Measurements from ENCODE around the gene CTNND2.
"Not testable (repeated sequence)": the region's sequence is repeated elsewhere in the genome, so short reads cannot be mapped to it uniquely, and the experiment has no call there.

Gene CTNND2

DNA sequence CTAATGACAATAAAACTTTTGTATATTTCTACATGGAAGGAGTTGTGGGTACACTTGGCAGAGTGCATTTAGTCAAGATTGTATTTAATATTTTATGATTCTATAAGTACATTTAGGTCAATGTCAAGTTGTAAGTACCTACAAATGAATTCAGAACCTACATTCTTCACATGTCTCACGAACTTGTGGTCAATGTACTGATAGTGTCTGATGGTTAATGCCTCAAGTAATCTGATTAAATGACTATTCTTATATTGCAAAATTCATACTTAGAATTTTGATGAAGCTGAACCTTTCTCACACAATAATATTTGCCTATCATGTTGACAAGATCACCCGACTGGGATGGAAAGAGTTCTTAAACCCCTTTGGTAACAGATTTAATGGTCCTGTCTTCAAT, 444.5 kb downstream of the CTNND2 start:
- no peak for DNase-seq (ENCODE audit: low read depth in 3 of 3)

- DNase-seq (ENCODE audit: low read depth in 3 of 3), result no peak
Measured at GRCh38 chr5:11455505-11455904, 448.7 kb downstream of the CTNND2 start.

GRCh38 chr5:11452852-11453251, 451.4 kb downstream of the CTNND2 start:
- DNase-seq (ENCODE audit: low read depth in 3 of 3), result no peak

GRCh38 chr5:11449966-11450365, 454.3 kb downstream of the CTNND2 start:
- DNase-seq (ENCODE audit: low read depth in 3 of 3), result no peak

DNA sequence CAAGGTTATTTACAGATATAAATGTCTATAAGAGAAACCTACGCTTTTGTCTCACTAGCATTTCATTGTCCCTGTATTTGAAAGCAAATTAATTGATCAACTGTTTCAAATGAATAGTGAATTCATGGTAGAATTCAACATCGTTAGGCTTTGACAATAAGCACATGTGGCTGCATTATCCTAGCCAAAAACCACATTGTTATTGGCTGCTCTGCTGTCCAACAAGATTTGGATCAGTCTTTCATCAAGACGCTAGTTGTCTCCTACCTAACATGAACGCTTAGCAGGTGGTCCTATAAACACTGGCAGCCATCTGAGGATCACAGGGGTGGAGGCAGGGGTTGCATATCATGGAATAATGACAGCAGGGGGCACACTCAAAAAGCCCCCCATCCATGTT, 455.0 kb downstream of the CTNND2 start:
- DNase-seq (ENCODE audit: low read depth in 3 of 3), result no peak

- no peak for DNase-seq (ENCODE audit: low read depth in 3 of 3)
Measured at GRCh38 chr5:11443831-11444230, 460.4 kb downstream of the CTNND2 start.

DNA sequence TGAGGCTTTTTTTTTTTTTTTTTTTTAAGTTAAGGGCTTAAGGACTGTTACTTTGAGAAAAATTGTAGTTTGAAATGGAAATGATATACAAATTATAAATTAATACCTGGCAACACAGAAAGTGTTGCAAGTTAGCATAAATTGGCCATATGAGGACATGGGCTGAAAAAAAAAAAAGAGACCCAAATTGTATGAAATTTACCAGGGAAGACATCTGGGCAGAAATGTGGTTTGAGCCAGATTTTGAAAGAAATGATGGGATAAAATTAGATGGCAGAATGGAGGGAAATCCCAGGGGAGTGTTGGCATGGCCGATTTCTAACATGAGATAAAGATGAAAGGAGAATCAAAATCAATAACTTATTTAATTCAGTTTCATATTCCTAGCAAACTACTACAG, 472.1 kb downstream of the CTNND2 start:
- no peak for DNase-seq (ENCODE audit: low read depth in 3 of 3)

- no peak for DNase-seq (ENCODE audit: low read depth in 3 of 3)
Measured at GRCh38 chr5:11429254-11429653, 475.0 kb downstream of the CTNND2 start.

DNA sequence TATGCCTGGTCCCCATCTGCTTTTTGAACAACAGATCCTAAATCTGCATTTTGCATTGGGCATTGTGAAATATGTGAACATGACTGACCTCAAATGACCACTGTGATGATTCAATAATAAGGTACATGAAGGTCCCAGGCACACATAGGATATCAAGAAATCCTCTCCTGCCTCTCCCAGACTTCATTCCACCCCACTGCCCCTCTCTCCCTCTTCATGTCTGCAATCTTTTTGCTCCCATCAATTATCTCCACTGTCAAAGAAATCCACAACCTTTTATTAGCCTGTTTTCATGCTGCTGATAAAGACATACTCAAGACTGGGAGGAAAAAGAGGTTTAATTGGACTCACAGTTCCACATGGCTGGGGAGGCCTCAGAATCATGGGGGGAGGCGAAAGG, 476.7 kb downstream of the CTNND2 start:
- DNase-seq (ENCODE audit: low read depth in 3 of 3), result no peak

DNA sequence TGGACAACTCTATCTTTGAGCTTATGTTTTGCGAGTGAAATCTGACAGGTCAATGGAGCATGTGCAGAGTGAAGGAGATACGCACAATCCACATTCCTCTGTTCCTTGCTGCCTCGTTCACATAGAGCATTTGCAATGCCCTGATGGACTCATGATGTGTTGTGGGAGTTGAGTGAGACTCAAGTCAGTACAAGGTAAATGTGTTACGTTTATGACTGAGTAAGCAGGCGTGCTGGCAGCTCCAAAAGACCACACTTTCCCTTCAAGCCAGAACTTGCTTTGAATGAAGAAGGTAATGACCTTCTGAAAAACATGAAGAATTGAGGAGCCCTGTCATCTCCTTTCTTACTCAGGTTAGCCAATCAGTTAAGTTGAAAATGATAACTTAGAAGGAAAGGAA, 477.8 kb downstream of the CTNND2 start:
- DNase-seq (ENCODE audit: low read depth in 3 of 3), result no peak

DNA sequence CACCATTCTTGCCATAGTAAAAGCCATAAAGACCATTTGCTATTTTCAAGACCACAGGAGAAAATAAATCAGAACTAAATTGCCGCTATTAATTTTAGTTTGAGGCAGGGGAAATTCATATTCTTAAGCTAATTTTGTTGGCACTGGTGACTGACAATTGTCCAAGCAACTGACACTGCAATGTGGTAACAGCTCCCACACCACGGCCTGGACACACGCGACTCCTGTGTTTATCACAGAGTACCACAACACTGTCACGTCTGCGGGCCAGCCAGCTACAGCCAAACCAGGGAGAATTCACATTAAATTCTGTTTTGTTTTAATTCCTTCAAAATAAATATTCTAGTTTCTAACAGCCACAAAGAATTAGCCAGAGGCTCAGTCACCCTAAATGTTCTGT, 481.9 kb downstream of the CTNND2 start:
- DNase-seq (ENCODE audit: low read depth in 3 of 3), result no peak

DNA sequence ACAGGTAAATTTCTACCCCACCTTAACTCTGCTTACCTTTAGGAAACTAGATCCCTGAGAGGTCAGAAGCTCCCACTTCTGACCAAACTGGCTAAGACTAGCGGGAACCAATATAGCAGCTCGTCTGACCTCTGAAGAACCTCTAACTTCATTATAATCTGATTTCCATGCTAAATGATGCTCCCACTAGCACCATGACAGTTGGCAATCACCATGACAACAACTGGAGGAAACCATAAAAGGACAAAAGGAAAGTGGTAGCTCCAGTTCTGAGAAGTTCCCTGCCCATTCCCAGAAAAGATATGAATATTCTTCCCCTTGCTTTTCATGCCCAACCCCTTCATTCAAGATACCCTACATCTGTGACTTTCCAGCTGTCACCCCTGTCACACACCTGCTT, 483.3 kb downstream of the CTNND2 start:
- DNase-seq (ENCODE audit: low read depth in 3 of 3), result no peak

DNA sequence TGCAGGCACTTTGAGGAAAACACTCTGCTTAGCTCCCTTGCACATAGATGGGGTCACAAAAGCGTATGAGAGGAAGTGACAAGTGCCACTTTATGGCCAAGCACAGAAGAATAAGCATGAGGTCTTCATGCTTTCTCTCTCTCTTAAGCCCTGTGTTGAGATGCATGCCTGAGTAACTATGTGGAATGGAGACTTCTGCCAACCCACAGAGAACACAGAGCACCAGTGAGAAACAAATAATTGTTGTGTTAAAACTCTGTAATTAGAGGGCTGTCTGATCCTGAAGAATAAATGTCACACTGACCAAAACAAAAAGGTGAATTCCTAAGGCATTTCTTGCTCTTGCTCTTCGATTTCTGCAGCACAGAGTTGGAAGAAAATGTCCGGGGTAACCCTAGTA, 488.5 kb downstream of the CTNND2 start:
- no peak for DNase-seq (ENCODE audit: low read depth in 3 of 3)

- DNase-seq (ENCODE audit: low read depth in 3 of 3), result not testable (repeated sequence)
Measured at GRCh38 chr5:11414732-11415131, 489.5 kb downstream of the CTNND2 start.

DNA sequence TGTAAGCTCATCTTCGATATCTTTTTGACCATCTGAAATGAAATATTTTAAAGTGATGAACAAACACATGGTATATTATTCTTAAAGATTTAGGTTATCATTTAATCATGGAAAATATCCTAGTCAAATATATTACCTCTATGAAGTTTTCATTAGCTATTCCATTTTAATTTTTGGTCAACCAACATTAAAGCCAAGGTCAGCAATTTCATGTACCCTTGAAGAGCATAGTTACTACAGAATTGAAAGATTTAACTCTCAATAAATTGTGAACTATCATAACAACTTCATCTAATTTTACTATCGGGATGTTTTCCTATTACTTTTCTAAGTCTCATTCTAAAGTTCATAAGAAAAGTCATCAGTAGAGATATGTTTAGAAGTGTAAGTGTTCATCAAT, 492.6 kb downstream of the CTNND2 start:
- no peak for DNase-seq (ENCODE audit: low read depth in 3 of 3)

DNA sequence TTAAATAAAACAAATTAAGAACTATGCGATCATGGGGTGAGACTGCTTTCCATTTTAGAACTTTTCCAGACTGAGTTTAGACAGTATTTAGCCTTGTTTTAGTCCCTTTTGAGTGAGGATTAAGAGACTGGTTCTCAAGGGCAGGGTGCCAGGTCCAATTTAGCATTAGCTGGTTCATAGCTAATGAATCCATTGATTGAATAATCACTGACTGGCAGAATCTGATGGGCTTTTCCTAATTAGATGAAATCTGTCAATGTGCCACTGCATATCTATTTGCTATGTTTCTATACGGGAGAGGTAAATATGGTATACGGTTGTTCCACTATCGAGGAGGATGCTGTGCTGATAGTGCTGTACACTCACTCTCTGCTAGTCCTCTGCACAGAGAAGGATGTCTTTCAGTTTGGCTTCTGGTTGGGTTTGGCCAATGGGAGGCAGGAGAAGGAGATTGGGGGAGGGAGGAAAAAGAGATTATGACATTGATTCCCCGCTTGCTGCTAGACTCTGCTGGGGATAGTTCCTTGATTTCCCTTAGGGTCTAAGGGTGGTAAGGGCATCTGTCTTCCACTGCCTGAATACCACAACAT, 496.6 kb downstream of the CTNND2 start:
- no peak for DNase-seq (ENCODE audit: low read depth in 3 of 3)

DNA sequence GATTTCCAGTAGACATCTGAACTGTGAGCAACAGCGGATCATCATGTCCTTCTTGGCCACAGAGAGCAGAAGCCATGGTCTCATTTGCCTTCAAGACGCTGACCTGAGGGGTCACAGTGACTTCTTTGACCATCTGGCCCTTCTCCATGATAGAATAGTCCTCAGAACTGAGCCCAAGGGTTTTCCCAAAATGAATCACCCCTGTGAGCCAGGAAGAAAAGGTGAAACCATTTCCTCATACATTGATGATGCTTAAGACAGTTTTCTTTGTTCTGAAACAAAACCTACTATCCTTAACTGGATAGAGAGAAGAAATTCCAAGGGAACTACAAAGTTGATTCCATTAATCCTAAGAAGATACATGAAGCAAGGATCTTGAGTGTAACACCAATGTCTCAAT, 503.9 kb downstream of the CTNND2 start:
- DNase-seq (ENCODE audit: low read depth in 3 of 3), result no peak

DNA sequence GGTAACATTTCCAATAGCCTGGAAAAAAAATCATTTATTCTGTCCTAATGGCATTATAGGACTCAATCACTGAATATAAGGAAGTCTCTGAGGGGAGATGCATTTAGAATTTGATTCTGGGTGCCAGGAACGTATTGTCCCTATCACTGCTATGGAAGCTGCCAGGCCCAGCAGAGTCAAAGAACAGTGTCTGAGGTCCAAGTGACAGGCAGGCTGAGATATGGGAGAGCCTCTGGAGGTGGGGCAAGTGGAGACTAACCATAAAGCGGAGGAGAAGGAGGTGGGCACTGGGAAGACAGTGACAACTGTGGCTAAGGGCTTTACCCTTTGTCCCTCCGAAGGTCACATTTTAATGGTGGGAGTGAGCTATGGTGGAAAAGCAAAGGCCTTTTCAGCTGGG, 505.5 kb downstream of the CTNND2 start:
- DNase-seq (ENCODE audit: low read depth in 3 of 3), result no peak

GRCh38 chr5:11397549-11397948, 506.7 kb downstream of the CTNND2 start:
- no peak for DNase-seq (ENCODE audit: low read depth in 3 of 3)

DNA sequence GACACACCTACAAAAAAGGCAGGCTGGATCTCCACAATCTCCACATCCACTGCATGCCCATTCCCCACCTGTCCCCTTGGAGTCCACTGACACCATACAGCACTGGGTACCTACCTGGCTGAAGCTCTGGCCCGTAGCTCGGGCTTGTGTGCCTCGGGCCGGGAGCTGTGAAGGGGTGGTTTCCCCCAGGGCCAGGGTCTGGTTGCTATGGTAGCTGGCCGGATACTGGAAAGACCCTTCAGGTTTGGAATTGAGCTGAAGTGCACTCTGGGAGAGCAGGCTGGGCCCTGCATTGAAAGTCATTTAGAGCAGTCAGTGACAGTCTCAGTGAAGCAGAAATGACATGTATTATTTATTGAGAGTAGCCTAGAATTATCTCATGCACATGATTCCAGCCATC, 507.3 kb downstream of the CTNND2 start:
- no peak for DNase-seq (ENCODE audit: low read depth in 3 of 3)

- DNase-seq (ENCODE audit: low read depth in 3 of 3), result no peak
Measured at GRCh38 chr5:11394933-11395332, 509.3 kb downstream of the CTNND2 start.

GRCh38 chr5:11390291-11390767, 513.9 kb downstream of the CTNND2 start:
- no peak for DNase-seq (ENCODE audit: low read depth in 3 of 3)

DNA sequence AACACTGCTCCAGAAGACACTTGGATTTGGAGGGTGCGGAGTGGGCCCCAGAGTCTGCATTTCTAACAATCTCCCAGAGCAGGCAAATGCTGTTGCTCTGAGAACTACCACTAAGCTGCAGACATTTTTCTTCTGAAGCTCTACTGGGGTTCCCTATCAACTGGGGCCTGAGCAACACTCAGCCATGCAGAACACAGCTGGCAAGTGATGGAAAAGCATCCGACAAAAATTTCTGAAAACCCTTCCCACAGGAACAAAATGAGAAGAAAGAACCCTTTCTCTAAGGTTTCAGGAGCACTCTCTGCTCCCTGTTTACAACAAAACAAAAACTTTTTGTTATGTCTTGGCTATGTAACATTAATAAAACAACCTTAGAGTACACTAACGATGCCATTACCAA, 516.9 kb downstream of the CTNND2 start:
- DNase-seq (ENCODE audit: low read depth in 3 of 3), result no peak

DNA sequence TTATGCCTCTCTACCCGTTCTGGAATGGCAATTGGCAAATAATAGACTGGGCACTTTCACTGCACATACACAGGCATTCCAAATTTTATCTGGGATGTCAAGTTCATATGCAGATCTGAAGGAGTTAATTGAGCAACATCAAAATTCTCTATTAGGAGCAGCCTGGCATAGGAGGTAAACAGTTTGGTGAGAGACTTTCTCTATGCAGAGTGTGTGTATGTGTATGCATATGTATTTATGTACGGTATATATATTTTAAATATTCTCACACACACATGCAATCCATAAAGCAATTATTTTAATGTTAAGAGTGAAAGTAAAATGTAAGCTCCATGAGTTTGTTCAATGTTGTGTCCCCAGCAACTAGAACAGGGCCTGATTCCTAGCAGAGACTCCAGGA, 517.8 kb downstream of the CTNND2 start:
- DNase-seq (ENCODE audit: low read depth in 3 of 3), result no peak

Data from stimulated activated CD4-positive, alpha-beta T cell treated with anti-CD3 and anti-CD28 coated beads, TNF-alpha, amount 100 ng/mL, for 4 hours (primary cell).